Esophagus muscularis mucosa (tissue), 4 donors: Measurements from ENCODE around the gene SLC6A18. TPM values are rescaled to one million over a fixed set of nuclear protein-coding genes. Genes with fewer than 3 reads are reported as not detected.

Source experiments
- DNase-seq: peaks from one replicate; pipeline ENCODE4 v3.0.0-alpha.2; 2017; ENCODE audit errors: extremely low spot score
- H3K27ac ChIP-seq, 4 donors: fragments of 200-600 bp; sonication (generic); replicated peaks in 1 of 4; 1 replicate in 3 of 4; 2 replicates in 1 of 4; pipeline ENCODE4 v1.5.1; 2016 to 2019; ENCODE audit warnings: mild to moderate bottlenecking in 1 of 4
- H3K27me3 ChIP-seq, 4 donors: fragments of 200-600 bp; sonication (generic); one replicate each; pipeline versions ENCODE4 v1.5.1 to v1.6.0; 2016 to 2019
- H3K36me3 ChIP-seq, 4 donors: fragments of 200-600 bp; sonication (generic); one replicate each; pipeline ENCODE4 v1.5.1; 2016 to 2019
- H3K4me1 ChIP-seq, 4 donors: fragments of 200-600 bp; sonication (generic); one replicate each; pipeline ENCODE4 v1.5.1; 2016 to 2019
- H3K4me3 ChIP-seq, 4 donors: fragments of 200-600 bp; sonication (generic); 1 replicate in 2 of 4; 2 replicates in 2 of 4; pipeline ENCODE4 v1.5.1; 2016 to 2019; ENCODE audit warnings: mild to moderate bottlenecking in 4 of 4, moderate library complexity in 1 of 4
- H3K9me3 ChIP-seq, 4 donors: fragments of 200-600 bp; sonication (generic); 1 replicate in 3 of 4; 2 replicates in 1 of 4; pipeline ENCODE4 v1.5.1; 2016 to 2019
- CTCF ChIP-seq, 3 experiments: fragments of 200-600 bp in 2 of 3; fragments of 450-650 bp in 1 of 3; sonication (generic) in 2 of 3; IDR thresholded peaks; one replicate each; pipeline ENCODE4 v1.5.1; 2017 to 2019; ENCODE audit warnings: antibody characterized with exemption in 3 of 3, mild to moderate bottlenecking in 2 of 3, moderate library complexity in 1 of 3
- EP300 ChIP-seq: sonication (generic); formaldehyde crosslinking; IDR thresholded peaks from one replicate; pipeline ENCODE4 v1.6.1; 2017; ENCODE audit warnings: antibody characterized with exemption
- POLR2A ChIP-seq: fragments of 450-650 bp; IDR thresholded peaks from one replicate; pipeline ENCODE4 v1.6.1; 2017; ENCODE audit warnings: antibody characterized with exemption, moderate library complexity, mild to moderate bottlenecking, low read depth
- POLR2AphosphoS5 ChIP-seq, 2 donors: sonication (generic); formaldehyde crosslinking; IDR thresholded peaks; one replicate each; pipeline ENCODE4 v1.6.1; 2017; ENCODE audit warnings: antibody characterized with exemption in 2 of 2
- WGBS: methylation state at CpG from one replicate; pipeline ENCODE4 v1.1.5; 2018; 5-methylcytosine and 5-hydroxymethylcytosine counted together
- intact Hi-C: fragments of 100-400 bp; cut with DNase I; formaldehyde crosslinking; loops from one replicate; pipeline ENCODE4 v1.15.1; 2023
- total RNA-seq, 4 donors: library from RNA; depleted of rRNA; stranded (reverse); fragments of >200 nt; gene quantifications; one replicate each; pipeline versions ENCODE4 v1.1.0 to v1.2.1, GENCODE V29; 2016

The SLC6A18 gene
- total RNA-seq, 4 donors from 2014 or later, result not detected

GRCh38 chr5:1278656-1279442 lies 53.7 kb downstream of the SLC6A18 start:
- no peaks in the 10 kb centered on the region for H3K36me3 ChIP-seq
- no peak overlapping the region for H3K4me3 ChIP-seq
- TF ChIP-seq EP300, result no peak
- TF ChIP-seq CTCF (IDR thresholded peaks at IDR 0.05), result no peak
- no peak for TF ChIP-seq POLR2A
- no peak for TF ChIP-seq POLR2AphosphoS5 (IDR thresholded peaks at IDR 0.05)
- 92% methylated on average over 16 of the region's 42 CpGs for WGBS
- no peak overlapping the region for H3K27ac ChIP-seq
- no peaks in the 10 kb centered on the region for H3K27me3 ChIP-seq
- intact Hi-C loops, result no loop called here
- DNase-seq, result no peak
- H3K9me3 ChIP-seq, result peaks cover 0 to 13% (median 4%) of the 10 kb centered on the region in 4 donors
- no peaks in the 10 kb centered on the region for H3K4me1 ChIP-seq

- DNase-seq, result no peak
- peaks cover 0 to 13% (median 4%) of the 10 kb centered on the region in 4 donors for H3K9me3 ChIP-seq
- TF ChIP-seq POLR2AphosphoS5 (IDR thresholded peaks at IDR 0.05) (no peak), CTCF (IDR thresholded peaks at IDR 0.05) (no peak), POLR2A (no peak), EP300 (no peak)
- no peaks in the 10 kb centered on the region for H3K4me1 ChIP-seq
- WGBS, result 88% methylated on average over 23 of the region's 34 CpGs
- no peaks in the 10 kb centered on the region for H3K27me3 ChIP-seq
- H3K27ac ChIP-seq, result no peak overlapping the region
- no peaks in the 10 kb centered on the region for H3K36me3 ChIP-seq
- no peak overlapping the region for H3K4me3 ChIP-seq
- intact Hi-C loops, result no loop called here
Measured at GRCh38 chr5:1279443-1280151, 54.4 kb downstream of the SLC6A18 start.

GRCh38 chr5:1280177-1281037 lies 55.2 kb downstream of the SLC6A18 start:
- WGBS, result 89% methylated on average over 18 of the region's 32 CpGs
- H3K27ac ChIP-seq, result no peak overlapping the region
- intact Hi-C loops, result no loop called here
- no peaks in the 10 kb centered on the region for H3K4me1 ChIP-seq
- H3K36me3 ChIP-seq, result no peaks in the 10 kb centered on the region
- TF ChIP-seq POLR2A (no peak), CTCF (IDR thresholded peaks at IDR 0.05) (no peak), EP300 (no peak), POLR2AphosphoS5 (IDR thresholded peaks at IDR 0.05) (no peak)
- H3K9me3 ChIP-seq, result peaks cover 0 to 13% (median 4%) of the 10 kb centered on the region in 4 donors
- no peaks in the 10 kb centered on the region for H3K27me3 ChIP-seq
- H3K4me3 ChIP-seq, result no peak overlapping the region
- no peak for DNase-seq

GRCh38 chr5:1281038-1281882 lies 56.1 kb downstream of the SLC6A18 start:
- 86% methylated on average over 11 of the region's 16 CpGs for WGBS
- peaks cover 0 to 13% (median 4%) of the 10 kb centered on the region in 4 donors for H3K9me3 ChIP-seq

More at GRCh38 chr5:1281038-1281882, 56.1 kb downstream of the SLC6A18 start:
- Histone ChIP-seq H3K27me3 (no peaks in the 10 kb centered on the region), H3K4me1 (no peaks in the 10 kb centered on the region), H3K36me3 (no peaks in the 10 kb centered on the region), H3K4me3 (no peak overlapping the region), H3K27ac (no peak overlapping the region)
- no peak for TF ChIP-seq CTCF (IDR thresholded peaks at IDR 0.05)
- TF ChIP-seq POLR2AphosphoS5 (IDR thresholded peaks at IDR 0.05), result no peak
- TF ChIP-seq POLR2A, result no peak
- TF ChIP-seq EP300, result no peak
- DNase-seq, result no peak
- intact Hi-C loops, result no loop called here
